ENCODE results near the gene NKX6-1.

DNA sequence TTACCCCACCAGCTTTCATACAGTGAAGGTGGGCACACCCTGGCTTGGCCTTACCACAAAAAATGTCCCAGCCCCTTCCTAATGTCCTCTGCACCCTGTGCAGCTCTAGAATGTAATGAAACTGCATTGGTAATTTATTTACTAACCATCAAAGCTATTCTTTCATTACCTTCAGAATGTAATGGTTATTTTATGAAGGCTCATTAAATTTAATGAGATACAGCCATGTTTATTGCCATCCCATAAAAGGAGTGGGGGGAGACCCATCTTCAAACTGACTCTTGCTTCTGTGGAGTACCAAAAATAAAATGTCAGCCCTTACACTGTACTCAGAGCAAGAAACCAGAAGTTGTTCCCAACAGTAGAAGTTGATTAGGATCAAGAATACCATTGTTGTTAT is 25.0 kb downstream of the NKX6-1 start:
- TF ChIP-seq, protein P1, sequence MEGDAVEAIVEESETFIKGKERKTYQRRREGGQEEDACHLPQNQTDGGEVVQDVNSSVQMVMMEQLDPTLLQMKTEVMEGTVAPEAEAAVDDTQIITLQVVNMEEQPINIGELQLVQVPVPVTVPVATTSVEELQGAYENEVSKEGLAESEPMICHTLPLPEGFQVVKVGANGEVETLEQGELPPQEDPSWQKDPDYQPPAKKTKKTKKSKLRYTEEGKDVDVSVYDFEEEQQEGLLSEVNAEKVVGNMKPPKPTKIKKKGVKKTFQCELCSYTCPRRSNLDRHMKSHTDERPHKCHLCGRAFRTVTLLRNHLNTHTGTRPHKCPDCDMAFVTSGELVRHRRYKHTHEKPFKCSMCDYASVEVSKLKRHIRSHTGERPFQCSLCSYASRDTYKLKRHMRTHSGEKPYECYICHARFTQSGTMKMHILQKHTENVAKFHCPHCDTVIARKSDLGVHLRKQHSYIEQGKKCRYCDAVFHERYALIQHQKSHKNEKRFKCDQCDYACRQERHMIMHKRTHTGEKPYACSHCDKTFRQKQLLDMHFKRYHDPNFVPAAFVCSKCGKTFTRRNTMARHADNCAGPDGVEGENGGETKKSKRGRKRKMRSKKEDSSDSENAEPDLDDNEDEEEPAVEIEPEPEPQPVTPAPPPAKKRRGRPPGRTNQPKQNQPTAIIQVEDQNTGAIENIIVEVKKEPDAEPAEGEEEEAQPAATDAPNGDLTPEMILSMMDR (IDR thresholded peaks at IDR 0.05) = no peak
- no peak for TF ChIP-seq POLR2A (IDR thresholded peaks at IDR 0.05)

Measured in body of pancreas (tissue), 4 donors.